Gastrocnemius medialis (tissue), 4 donors: ENCODE data around the gene ROBO2.

Experiments used
- POLR2A ChIP-seq, 2 donors: fragments of 450-650 bp; IDR thresholded peaks; one replicate each; pipeline ENCODE4 v1.6.1; 2017; ENCODE audit warnings: antibody characterized with exemption in 2 of 2, mild to moderate bottlenecking in 2 of 2, moderate library complexity in 2 of 2
- TF ChIP-seq, protein P1 (sequence below), 5 experiments: fragments of 450-650 bp in 3 of 5; fragments of 200-600 bp in 2 of 5; sonication (generic) in 2 of 5; IDR thresholded peaks in 4 of 5; conservative IDR thresholded peaks in 1 of 5; 1 replicate in 4 of 5; 2 replicates in 1 of 5; pipeline ENCODE4 v1.5.1; 2016 to 2019; ENCODE audit warnings: antibody characterized with exemption in 5 of 5, mild to moderate bottlenecking in 3 of 5, moderate library complexity in 3 of 5

GRCh38 chr3:77372634-77373346 is 332.9 kb downstream of the ROBO2 start:
- TF ChIP-seq, protein P1, sequence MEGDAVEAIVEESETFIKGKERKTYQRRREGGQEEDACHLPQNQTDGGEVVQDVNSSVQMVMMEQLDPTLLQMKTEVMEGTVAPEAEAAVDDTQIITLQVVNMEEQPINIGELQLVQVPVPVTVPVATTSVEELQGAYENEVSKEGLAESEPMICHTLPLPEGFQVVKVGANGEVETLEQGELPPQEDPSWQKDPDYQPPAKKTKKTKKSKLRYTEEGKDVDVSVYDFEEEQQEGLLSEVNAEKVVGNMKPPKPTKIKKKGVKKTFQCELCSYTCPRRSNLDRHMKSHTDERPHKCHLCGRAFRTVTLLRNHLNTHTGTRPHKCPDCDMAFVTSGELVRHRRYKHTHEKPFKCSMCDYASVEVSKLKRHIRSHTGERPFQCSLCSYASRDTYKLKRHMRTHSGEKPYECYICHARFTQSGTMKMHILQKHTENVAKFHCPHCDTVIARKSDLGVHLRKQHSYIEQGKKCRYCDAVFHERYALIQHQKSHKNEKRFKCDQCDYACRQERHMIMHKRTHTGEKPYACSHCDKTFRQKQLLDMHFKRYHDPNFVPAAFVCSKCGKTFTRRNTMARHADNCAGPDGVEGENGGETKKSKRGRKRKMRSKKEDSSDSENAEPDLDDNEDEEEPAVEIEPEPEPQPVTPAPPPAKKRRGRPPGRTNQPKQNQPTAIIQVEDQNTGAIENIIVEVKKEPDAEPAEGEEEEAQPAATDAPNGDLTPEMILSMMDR (IDR thresholded peaks at IDR 0.05 in 4 of 5, conservative IDR thresholded peaks at IDR 0.05 in 1 of 5), result no peak
- no peak for TF ChIP-seq POLR2A (IDR thresholded peaks at IDR 0.05)
